Measurements from ENCODE around the gene TRABD2A.

DNA sequence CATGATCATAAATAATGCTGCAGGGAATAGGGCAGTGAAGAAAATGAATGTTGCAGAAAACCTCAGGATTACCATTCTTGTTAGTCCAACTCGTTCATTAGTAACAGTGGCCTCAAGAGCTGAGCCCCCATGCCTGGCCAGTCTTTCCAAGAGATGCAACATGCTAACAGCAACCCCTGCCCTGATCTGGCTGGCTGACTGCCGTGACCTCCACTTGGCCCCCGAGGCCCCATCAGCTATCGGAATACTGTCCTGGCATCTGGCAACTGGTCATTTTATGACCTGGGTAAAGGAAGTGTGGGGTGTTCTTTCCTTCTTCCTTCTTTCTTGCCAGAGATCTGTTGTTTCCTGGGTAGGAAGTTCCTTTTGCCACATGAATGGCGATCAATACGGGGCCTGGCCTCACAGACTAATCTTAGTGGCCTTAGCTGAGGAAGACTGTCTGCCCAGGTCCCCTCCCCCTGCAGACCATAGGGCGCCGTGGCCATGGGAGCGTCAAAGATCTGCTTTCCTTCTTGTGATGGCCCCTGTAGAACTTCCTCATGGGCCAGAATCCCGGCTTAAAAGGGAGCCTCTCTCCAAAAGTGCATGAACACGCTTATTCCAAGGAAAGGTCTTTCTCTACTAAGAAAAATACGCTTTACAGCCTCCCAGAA lies 10.6 kb upstream of the TRABD2A start:
- no peak for TF ChIP-seq EP300 (IDR thresholded peaks at IDR 0.05)
- TF ChIP-seq POLR2A (IDR thresholded peaks at IDR 0.05) = no peak
